ENCODE results near the gene MOV10L1.

MOV10L1 gene

GRCh38 chr22:50059881-50060262, 29.9 kb upstream of the MOV10L1 start:
- no peak for DNase-seq

DNA sequence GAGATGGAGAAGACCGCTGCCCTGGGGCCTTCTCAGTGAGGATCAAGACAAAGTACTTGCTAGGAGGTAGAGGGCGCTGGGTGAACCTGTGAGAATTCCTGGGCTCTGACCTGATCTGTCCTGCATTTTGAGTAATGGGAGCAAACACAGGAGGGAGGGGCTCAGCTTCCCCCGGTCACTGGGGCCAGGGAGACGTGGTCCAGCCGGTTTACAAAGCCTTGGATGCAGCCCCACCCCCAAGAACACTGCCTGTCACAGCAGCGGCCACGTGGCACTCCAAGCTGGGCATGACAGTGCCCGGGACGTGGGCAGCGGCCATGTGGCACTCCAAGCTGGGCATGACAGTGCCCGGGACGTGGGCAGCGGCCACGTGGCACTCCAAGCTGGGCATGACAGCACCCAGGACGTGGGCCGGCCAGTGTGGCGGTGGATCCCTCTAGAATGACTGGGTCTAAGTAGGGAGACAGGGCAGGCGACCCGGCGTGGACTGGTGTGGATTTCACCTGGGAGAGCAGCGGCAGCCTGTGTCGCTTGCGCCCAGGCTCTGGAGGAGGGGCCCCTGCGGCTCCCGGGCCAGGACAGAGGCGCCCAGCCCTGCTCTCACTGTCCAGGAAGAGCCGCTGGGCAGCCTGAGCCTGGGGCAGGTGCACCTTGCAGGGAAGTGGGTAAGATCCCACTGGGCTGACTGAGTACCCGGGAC, 29.2 kb upstream of the MOV10L1 start:
- DNase-seq, result no peak

DNA sequence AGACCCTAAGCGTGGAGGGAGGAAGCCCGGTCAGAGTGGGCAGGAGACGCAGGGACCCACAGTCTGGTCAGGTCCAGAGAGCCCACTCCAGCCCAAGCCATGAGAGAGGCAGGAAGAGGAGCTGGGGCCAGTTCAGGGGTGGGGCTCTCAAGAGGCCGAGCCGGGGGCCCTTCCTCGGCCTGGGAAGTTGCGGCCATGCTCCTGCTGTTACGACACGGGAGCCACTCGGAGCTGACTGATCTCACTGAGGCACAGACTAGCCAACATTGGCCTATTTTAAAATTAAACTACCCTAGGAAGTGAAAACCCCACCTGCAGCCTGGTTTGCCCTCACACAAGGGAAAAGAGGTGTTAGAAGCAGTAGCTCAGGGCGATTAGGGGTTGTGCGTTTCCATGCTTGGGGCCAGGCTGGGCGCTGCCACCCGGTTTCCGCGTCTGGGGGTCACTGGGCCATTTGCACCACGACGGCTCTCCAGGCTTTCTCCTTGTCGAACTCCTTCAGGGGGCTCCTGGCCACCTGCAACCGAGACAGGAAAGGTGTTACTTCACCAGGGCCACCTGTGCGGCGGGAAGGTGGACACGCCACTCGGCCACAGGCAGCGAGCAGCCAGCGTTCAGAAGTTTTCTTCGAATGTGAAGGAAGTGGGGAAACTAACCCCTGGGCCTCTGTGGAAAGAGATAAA, 28.5 kb upstream of the MOV10L1 start:
- no peak for DNase-seq

GRCh38 chr22:50061824-50062355, 27.9 kb upstream of the MOV10L1 start:
- DNase-seq, result no peak

GRCh38 chr22:50062509-50063135, 27.2 kb upstream of the MOV10L1 start:
- DNase-seq, result no peak

DNA sequence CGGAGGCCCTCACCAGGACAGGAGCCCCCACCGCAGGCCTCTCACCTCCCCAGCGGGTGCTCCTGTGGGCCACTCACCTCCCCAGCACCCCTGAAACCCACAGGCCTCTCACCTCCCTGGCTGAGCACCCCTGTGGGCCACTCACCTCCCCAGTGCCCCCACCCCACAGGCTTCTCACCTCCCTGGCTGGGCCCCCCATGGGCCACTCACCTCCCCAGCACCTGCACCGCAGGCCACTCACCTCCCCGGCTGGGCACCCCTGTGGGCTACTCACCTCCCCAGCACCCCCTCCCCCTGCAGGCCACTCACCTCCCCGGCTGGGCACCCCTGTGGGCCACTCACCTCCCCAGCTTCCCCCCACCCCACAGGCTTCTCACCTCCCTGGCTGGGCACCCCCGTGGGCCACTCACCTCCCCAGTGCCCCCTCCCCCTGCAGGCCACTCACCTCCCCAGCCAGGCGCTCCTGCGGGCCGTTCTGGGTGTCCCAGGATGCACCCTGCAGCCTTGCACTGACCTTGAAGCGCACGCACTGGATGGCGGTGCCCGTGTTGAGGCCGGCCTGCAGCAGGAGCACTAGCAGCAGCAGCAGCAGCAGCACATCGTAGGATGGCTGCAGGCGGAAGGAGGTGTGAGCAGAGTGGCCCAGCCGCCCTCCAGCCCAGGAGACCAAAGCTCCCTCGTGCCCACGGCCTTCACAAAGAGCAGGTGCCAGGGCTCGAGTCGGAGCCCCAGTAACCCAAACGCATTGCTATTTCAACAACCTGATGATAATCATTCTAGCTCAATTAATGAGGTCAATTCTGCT, 26.0 kb upstream of the MOV10L1 start:
- no peak for DNase-seq

GRCh38 chr22:50064453-50064852, 25.4 kb upstream of the MOV10L1 start:
- DNase-seq, result no peak

GRCh38 chr22:50067244-50067643, 22.6 kb upstream of the MOV10L1 start:
- no peak for DNase-seq

DNA sequence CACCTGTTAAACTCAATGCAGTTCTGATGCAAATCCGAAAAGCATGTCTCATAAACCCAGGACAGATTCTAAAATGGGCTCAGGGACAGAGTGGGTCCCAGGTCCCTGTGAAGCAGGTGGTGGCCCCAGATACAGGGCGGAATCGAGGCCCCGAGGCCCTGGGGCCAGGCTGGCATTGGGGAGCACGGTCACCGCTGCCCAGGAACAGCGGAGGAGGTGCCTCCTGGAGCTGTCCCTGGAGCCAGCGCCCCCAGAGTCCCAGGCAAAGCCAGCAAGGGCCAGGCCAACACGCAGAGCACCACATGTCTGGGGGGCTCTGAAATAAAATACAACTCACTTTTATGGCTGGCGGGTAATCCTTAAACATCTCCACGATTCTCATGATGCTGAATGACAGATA, 21.7 kb upstream of the MOV10L1 start:
- no peak for DNase-seq

DNA sequence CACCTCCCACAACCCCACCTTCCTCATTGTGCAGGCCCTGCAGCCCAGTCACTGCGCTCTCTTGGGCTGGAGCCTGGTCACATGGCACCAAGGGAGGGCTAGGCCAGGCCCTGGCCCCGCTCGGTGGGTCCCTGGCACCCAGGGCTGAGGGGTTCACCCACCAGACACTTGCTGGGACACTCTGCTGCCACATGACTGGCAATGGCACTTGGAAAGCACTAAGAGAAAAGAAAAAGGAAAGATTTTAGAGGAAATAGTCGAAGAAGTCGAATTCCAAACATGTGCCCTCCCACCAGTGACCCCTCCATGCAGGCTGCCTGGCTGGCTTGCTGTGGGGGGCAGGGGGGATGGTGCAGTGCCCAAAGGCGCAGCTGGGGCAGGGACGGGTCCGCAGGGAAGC, 19.4 kb upstream of the MOV10L1 start:
- no peak for DNase-seq

GRCh38 chr22:50071432-50072166, 18.2 kb upstream of the MOV10L1 start:
- DNase-seq, result no peak

DNA sequence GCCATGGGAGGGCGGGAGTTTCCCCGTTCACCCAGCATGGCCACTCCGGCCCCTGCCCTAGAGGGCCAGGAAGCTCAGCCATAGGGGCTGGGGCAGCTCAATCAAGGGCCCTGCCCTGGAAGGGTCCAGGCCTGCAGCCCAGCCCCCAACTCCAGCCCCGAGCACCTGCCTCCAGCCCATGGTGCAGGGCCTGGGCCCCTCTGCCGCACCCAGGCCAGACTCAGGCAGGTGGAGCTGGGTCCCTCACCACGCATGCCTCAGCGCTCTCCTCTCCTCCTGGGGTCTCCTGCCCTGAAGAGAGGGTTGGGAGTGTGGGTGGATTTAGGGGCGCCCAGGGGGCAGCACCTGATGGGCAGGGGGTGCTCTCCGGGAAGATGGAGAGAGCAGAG, 17.6 kb upstream of the MOV10L1 start:
- no peak for DNase-seq

DNA sequence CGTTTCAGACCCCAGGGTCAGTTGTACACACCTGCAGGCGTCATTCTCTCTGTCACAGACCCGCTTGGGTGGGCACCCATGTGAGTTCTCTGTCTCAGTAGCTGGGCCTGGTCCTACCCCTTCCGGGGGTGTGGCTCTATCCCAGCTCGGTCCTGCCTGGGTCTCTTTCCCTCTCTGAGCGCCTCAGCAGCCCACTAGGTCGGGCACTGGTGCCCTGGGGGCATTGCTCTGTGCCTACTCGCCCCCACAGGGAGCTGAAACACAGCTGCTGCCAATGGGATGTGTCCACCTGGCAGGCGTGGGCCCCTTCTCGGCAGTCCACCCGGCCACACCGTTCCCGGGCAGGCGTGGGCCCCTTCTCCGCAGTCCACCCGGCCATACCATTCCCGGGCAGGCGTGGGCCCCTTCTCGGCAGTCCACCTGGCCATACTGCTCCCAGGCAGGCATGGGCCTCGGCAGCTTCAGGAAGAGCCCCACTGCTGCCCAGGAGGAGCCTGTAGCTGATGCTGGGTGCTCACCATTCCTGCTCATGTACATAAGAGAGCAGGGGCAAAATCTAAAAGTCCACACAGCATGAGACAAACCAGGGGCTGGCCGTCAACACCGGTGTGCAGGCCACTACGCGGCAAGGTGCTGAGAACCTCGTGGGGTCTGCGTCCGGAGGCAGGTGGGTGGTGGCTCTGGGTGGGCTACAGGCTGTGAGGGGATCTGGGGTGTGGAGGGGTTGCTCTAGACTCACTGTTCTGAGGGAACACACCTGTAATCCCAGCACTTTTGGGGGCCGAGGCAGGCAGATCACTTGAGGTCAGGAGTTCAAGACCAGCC, 16.9 kb upstream of the MOV10L1 start:
- no peak for DNase-seq

DNA sequence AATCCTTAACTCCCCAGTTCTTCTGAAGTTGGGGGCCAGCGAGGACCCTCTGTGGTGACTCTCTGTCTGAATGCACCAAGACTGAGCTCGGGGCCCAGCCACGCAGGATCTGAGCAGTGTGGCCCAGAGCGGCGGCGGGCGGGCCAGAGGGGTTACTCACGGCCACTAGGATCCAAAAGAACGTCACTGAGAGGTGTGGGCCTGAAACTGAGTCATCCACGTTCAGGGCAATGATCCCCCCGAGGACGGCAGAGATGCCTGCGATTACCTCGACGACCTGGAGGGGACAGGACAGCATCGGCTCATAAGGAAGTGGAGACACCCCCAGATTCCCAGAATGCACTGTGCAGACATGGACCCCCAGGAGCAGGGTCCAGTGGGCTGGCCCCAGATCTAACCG, 15.8 kb upstream of the MOV10L1 start:
- no peak for DNase-seq

- peak; percentile 91 for DNase-seq
Measured at GRCh38 chr22:50074551-50075530, 15.0 kb upstream of the MOV10L1 start.

GRCh38 chr22:50076646-50077535, 12.9 kb upstream of the MOV10L1 start:
- DNase-seq, result no peak

DNA sequence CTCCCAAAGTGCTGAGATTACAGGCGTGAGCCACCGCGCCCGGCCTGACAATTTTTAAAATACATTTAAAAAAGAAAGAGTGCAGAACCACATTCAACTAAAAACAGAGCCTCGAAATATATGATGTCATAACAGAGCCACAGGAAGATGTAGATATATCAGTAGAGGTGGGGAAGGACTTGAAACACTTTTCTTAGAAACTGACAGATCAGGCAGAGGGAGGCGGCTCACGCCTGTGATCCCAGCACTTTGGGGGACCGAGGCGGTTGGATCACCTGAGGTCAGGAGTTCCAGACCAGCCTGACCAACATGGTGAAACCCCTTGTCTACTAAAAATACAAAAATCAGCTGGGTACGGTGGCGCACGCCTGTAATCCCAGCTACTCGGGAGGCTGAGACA, 11.6 kb upstream of the MOV10L1 start:
- no peak for DNase-seq

DNA sequence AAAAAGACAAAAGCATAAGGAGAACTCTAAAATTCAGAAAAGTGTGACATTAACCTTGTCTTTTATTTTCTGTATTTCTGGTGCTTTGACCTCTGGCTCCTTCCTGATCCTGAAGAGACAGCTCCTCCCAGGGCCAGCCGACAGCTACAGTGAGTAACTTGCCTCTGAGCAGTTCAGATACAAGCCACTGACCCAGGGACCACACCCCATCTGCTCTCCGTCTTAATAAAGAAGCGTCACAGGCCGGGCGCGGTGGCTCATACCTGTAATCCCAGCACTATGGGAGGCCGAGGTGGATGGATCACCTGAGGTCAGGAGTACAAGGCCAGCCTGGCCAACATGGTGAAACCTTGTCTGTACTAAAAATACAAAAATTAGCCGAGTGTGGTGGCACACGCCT, 11.0 kb upstream of the MOV10L1 start:
- no peak for DNase-seq

- no peak for DNase-seq
Measured at GRCh38 chr22:50080077-50080465, 9.7 kb upstream of the MOV10L1 start.
